ENCODE results near the gene ARF1. TPM values are rescaled to one million over a fixed set of nuclear protein-coding genes. Genes with fewer than 3 reads are reported as not detected.

Gene ARF1
- total RNA-seq, 1 donor from 2014 or later, result 447 TPM

- H3K4me3 ChIP-seq, result no peak overlapping the region
- TF ChIP-seq CTCF (IDR thresholded peaks at IDR 0.05), result no peak
- peak in 1 of 2 donors; percentile 56 for DNase-seq (ENCODE audit: low spot score in 2 of 2)
- intact Hi-C loops (cut with DNase I), result no loop called here
- H3K9me3 ChIP-seq, result no peaks in the 10 kb centered on the region
- no peaks in the 10 kb centered on the region for H3K36me3 ChIP-seq
- H3K27ac ChIP-seq, result no peak overlapping the region
- peaks cover 14% of the 10 kb centered on the region for H3K27me3 ChIP-seq
- H3K4me1 ChIP-seq, result no peaks in the 10 kb centered on the region
Measured at GRCh38 chr1:228065543-228066347, 16.8 kb upstream of the ARF1 start.

GRCh38 chr1:228066416-228066815 lies 16.1 kb upstream of the ARF1 start:
- H3K36me3 ChIP-seq, result no peaks in the 10 kb centered on the region
- no peak for TF ChIP-seq CTCF (IDR thresholded peaks at IDR 0.05)
- no peaks in the 10 kb centered on the region for H3K9me3 ChIP-seq
- no peak overlapping the region for H3K4me3 ChIP-seq
- no peaks in the 10 kb centered on the region for H3K4me1 ChIP-seq
- no peak overlapping the region for H3K27ac ChIP-seq
- DNase-seq (ENCODE audit: low spot score in 2 of 2), result no peak
- peaks cover 9% of the 10 kb centered on the region for H3K27me3 ChIP-seq
- intact Hi-C loops (cut with DNase I), result no loop called here

GRCh38 chr1:228066891-228067654 lies 15.4 kb upstream of the ARF1 start:
- H3K27me3 ChIP-seq, result peaks cover 3% of the 10 kb centered on the region
- no peak for TF ChIP-seq CTCF (IDR thresholded peaks at IDR 0.05)
- no peaks in the 10 kb centered on the region for H3K4me1 ChIP-seq
- no peak overlapping the region for H3K27ac ChIP-seq
- H3K9me3 ChIP-seq, result no peaks in the 10 kb centered on the region
- intact Hi-C loops (cut with DNase I), result no loop called here
- no peaks in the 10 kb centered on the region for H3K36me3 ChIP-seq
- DNase-seq (ENCODE audit: low spot score in 2 of 2), result no peak
- no peak overlapping the region for H3K4me3 ChIP-seq

- no peak for DNase-seq (ENCODE audit: low spot score in 2 of 2)
- Histone ChIP-seq H3K4me1 (no peaks in the 10 kb centered on the region), H3K27me3 (no peaks in the 10 kb centered on the region), H3K27ac (no peak overlapping the region), H3K36me3 (no peaks in the 10 kb centered on the region), H3K4me3 (no peak overlapping the region), H3K9me3 (no peaks in the 10 kb centered on the region)
- intact Hi-C loops (cut with DNase I), result no loop called here
- no peak for TF ChIP-seq CTCF (IDR thresholded peaks at IDR 0.05)
Measured at GRCh38 chr1:228068359-228068758, 14.1 kb upstream of the ARF1 start.

GRCh38 chr1:228070173-228070572 lies 12.3 kb upstream of the ARF1 start:
- intact Hi-C loops (cut with DNase I), result no loop called here
- Histone ChIP-seq H3K27ac (no peak overlapping the region), H3K27me3 (no peaks in the 10 kb centered on the region)

More at GRCh38 chr1:228070173-228070572, 12.3 kb upstream of the ARF1 start:
- no peaks in the 10 kb centered on the region for H3K4me1 ChIP-seq
- H3K9me3 ChIP-seq, result no peaks in the 10 kb centered on the region
- DNase-seq (ENCODE audit: low spot score in 2 of 2), result no peak
- no peaks in the 10 kb centered on the region for H3K36me3 ChIP-seq
- TF ChIP-seq CTCF (IDR thresholded peaks at IDR 0.05), result no peak
- H3K4me3 ChIP-seq, result no peak overlapping the region
